Measurements from ENCODE around the gene IL5.

IL5 gene

GRCh38 chr5:132498152-132498551, 45.2 kb downstream of the IL5 start:
- DNase-seq, result peak; percentile 79

GRCh38 chr5:132497488-132497997, 45.8 kb downstream of the IL5 start:
- DNase-seq, result peak; percentile 98

- peak; percentile 92 for DNase-seq
These were observed 46.5 kb downstream of the IL5 start for GRCh38 chr5:132496631-132497487.

- peak; percentile 91 for DNase-seq
These were observed 47.1 kb downstream of the IL5 start for GRCh38 chr5:132496191-132496630.

- DNase-seq, result peak; percentile 95
These were observed 47.6 kb downstream of the IL5 start for GRCh38 chr5:132495667-132496190.

- DNase-seq, result no peak
These were observed 49.5 kb downstream of the IL5 start for GRCh38 chr5:132493821-132494220.

GRCh38 chr5:132493241-132493640, 50.1 kb downstream of the IL5 start:
- DNase-seq, result no peak

- DNase-seq, result no peak
These were observed 50.8 kb downstream of the IL5 start for GRCh38 chr5:132492386-132493125.

Data from EL (cell line).